Measurements from ENCODE around the gene CNTN3. TPM values are rescaled to one million over a fixed set of nuclear protein-coding genes. Genes with fewer than 3 reads are reported as not detected.

The CNTN3 gene
- total RNA-seq, 2 experiments from 2014 or later = not detected

- no peak overlapping the region for H3K4me2 ChIP-seq (ENCODE audit: low read length)
- ChIA-PET CTCF (ENCODE audit: unreplicated experiment) (no interaction called here), POLR2A (no interaction called here)
- H3K4me3 ChIP-seq (ENCODE audit: low read depth, low read length, poor library complexity, severe bottlenecking) = no peak overlapping the region
- H3K9me3 ChIP-seq (ENCODE audit: low read length) = no peaks in the 10 kb centered on the region
- H4K20me1 ChIP-seq (ENCODE audit: insufficient read depth, low read length) = no peaks in the 10 kb centered on the region
- no peaks in the 10 kb centered on the region for H3K79me2 ChIP-seq (ENCODE audit: insufficient read depth, low read depth, low read length)
- H2AFZ ChIP-seq (ENCODE audit: low read length) = no peak overlapping the region
- no peak for DNase-seq (ENCODE audit: low spot score)
- H3K27ac ChIP-seq (ENCODE audit: low read depth, low read length, poor library complexity, severe bottlenecking) = no peak overlapping the region
- no peak for TF ChIP-seq CTCF (conservative IDR thresholded peaks at IDR 0.05; ENCODE audit: low read length)
- TF ChIP-seq EZH2phosphoT487 (IDR thresholded peaks at IDR 0.05; ENCODE audit: borderline replicate concordance, low read depth, low read length) = no peak
- intact Hi-C loops (cut with micrococcal nuclease; ENCODE audit: unreplicated experiment) = no loop called here
- no TSS peak for BruUV-seq (replicated peaks)
- no peaks in the 10 kb centered on the region for H3K9me2 ChIP-seq (ENCODE audit: insufficient read depth, low read length)
- no peaks in the 10 kb centered on the region for H3K4me1 ChIP-seq (ENCODE audit: insufficient read depth, low read length, poor library complexity, severe bottlenecking)
- no peaks in the 10 kb centered on the region for H3K36me3 ChIP-seq (ENCODE audit: insufficient read depth, low read length)
Measured at GRCh38 chr3:74602471-74602870, 12.0 kb downstream of the CNTN3 start.

- intact Hi-C loops (cut with micrococcal nuclease; ENCODE audit: unreplicated experiment) = no loop called here
- no peaks in the 10 kb centered on the region for H3K9me3 ChIP-seq (ENCODE audit: low read length)
- BruUV-seq (replicated peaks) = no TSS peak
- CTCF ChIA-PET (ENCODE audit: unreplicated experiment) = no interaction called here
- H3K36me3 ChIP-seq (ENCODE audit: insufficient read depth, low read length) = no peaks in the 10 kb centered on the region
- H2AFZ ChIP-seq (ENCODE audit: low read length) = no peak overlapping the region
- TF ChIP-seq CTCF (conservative IDR thresholded peaks at IDR 0.05; ENCODE audit: low read length) = no peak
- no peak for TF ChIP-seq EZH2phosphoT487 (IDR thresholded peaks at IDR 0.05; ENCODE audit: borderline replicate concordance, low read depth, low read length)
- no peak for DNase-seq (ENCODE audit: low spot score)
- H3K9me2 ChIP-seq (ENCODE audit: insufficient read depth, low read length) = no peaks in the 10 kb centered on the region
- no peaks in the 10 kb centered on the region for H3K4me1 ChIP-seq (ENCODE audit: insufficient read depth, low read length, poor library complexity, severe bottlenecking)
- H3K4me2 ChIP-seq (ENCODE audit: low read length) = no peak overlapping the region
- no peak overlapping the region for H3K27ac ChIP-seq (ENCODE audit: low read depth, low read length, poor library complexity, severe bottlenecking)
- H3K4me3 ChIP-seq (ENCODE audit: low read depth, low read length, poor library complexity, severe bottlenecking) = no peak overlapping the region
- POLR2A ChIA-PET = no interaction called here
- H3K79me2 ChIP-seq (ENCODE audit: insufficient read depth, low read depth, low read length) = no peaks in the 10 kb centered on the region
- no peaks in the 10 kb centered on the region for H4K20me1 ChIP-seq (ENCODE audit: insufficient read depth, low read length)
Measured at GRCh38 chr3:74601793-74602192, 12.7 kb downstream of the CNTN3 start.

GRCh38 chr3:74599564-74599963 is 14.9 kb downstream of the CNTN3 start:
- Histone ChIP-seq H3K79me2 (ENCODE audit: insufficient read depth, low read depth, low read length) (no peaks in the 10 kb centered on the region), H2AFZ (ENCODE audit: low read length) (no peak overlapping the region), H3K4me3 (ENCODE audit: low read depth, low read length, poor library complexity, severe bottlenecking) (no peak overlapping the region), H3K9me2 (ENCODE audit: insufficient read depth, low read length) (no peaks in the 10 kb centered on the region), H3K36me3 (ENCODE audit: insufficient read depth, low read length) (no peaks in the 10 kb centered on the region), H3K4me1 (ENCODE audit: insufficient read depth, low read length, poor library complexity, severe bottlenecking) (no peaks in the 10 kb centered on the region), H3K9me3 (ENCODE audit: low read length) (no peaks in the 10 kb centered on the region), H4K20me1 (ENCODE audit: insufficient read depth, low read length) (no peaks in the 10 kb centered on the region), H3K27ac (ENCODE audit: low read depth, low read length, poor library complexity, severe bottlenecking) (no peak overlapping the region), H3K4me2 (ENCODE audit: low read length) (no peak overlapping the region)
- TF ChIP-seq EZH2phosphoT487 (IDR thresholded peaks at IDR 0.05; ENCODE audit: borderline replicate concordance, low read depth, low read length) (no peak), CTCF (conservative IDR thresholded peaks at IDR 0.05; ENCODE audit: low read length) (no peak)
- no peak for DNase-seq (ENCODE audit: low spot score)
- POLR2A ChIA-PET = no interaction called here
- BruUV-seq (replicated peaks) = no TSS peak
- CTCF ChIA-PET (ENCODE audit: unreplicated experiment) = no interaction called here
- intact Hi-C loops (cut with micrococcal nuclease; ENCODE audit: unreplicated experiment) = no loop called here

Measured in OCI-LY7 (cell line).